Measurements from ENCODE around the gene UBE2Q2. TPM values are rescaled to one million over a fixed set of nuclear protein-coding genes. Genes with fewer than 3 reads are reported as not detected.
A peak's percentile ranks its signal among the peaks of the same experiment; 100 is the strongest.

Gene UBE2Q2
- total RNA-seq, 3 donors from 2014 or later (not counting 1 experiment from before 2014, with no cell fraction given) = 39.5 to 64.6 (median 63.9) TPM

- Mint-ChIP-seq H3K27ac (no peak overlapping the region), H3K4me1 (peaks cover 27 to 30% of the 10 kb centered on the region in 2 donors), H3K36me3 (peaks cover 9% of the 10 kb centered on the region), H3K4me3 (no peak overlapping the region), H3K9me3 (no peaks in the 10 kb centered on the region), H3K27me3 (ENCODE audit: low read depth in 2 of 2) (no peaks in the 10 kb centered on the region)
- ATAC-seq = no peak
- no peak overlapping the region for H3K4me3 ChIP-seq (ENCODE audit: low read length)
- TF ChIP-seq, protein P1, sequence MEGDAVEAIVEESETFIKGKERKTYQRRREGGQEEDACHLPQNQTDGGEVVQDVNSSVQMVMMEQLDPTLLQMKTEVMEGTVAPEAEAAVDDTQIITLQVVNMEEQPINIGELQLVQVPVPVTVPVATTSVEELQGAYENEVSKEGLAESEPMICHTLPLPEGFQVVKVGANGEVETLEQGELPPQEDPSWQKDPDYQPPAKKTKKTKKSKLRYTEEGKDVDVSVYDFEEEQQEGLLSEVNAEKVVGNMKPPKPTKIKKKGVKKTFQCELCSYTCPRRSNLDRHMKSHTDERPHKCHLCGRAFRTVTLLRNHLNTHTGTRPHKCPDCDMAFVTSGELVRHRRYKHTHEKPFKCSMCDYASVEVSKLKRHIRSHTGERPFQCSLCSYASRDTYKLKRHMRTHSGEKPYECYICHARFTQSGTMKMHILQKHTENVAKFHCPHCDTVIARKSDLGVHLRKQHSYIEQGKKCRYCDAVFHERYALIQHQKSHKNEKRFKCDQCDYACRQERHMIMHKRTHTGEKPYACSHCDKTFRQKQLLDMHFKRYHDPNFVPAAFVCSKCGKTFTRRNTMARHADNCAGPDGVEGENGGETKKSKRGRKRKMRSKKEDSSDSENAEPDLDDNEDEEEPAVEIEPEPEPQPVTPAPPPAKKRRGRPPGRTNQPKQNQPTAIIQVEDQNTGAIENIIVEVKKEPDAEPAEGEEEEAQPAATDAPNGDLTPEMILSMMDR (IDR thresholded peaks at IDR 0.05) = no peak
- no peak overlapping the region for H3K27ac ChIP-seq (ENCODE audit: low read length)
- 100% methylated on average over 1 of the region's 1 CpG for WGBS (ENCODE audit: insufficient coverage)
- H3K4me1 ChIP-seq (ENCODE audit: control insufficient read depth, insufficient read depth, low read length) = peaks cover 12% of the 10 kb centered on the region
- H3K9me3 ChIP-seq (ENCODE audit: control insufficient read depth, insufficient read depth, low read length) = no peaks in the 10 kb centered on the region
- peaks cover 21% of the 10 kb centered on the region for H3K36me3 ChIP-seq (ENCODE audit: control insufficient read depth, insufficient read depth, low read length)
- H3K27me3 ChIP-seq (ENCODE audit: control insufficient read depth, insufficient read depth, low read length) = no peaks in the 10 kb centered on the region
- intact Hi-C loops (cut with micrococcal nuclease) = loop anchor here (10.0 kb wide), 1 partner anchor 195 kb away; a partner anchor contains a TSS
- no peak for DNase-seq
Measured at GRCh38 chr15:75920079-75920478, 76.8 kb downstream of the UBE2Q2 start.

DNA sequence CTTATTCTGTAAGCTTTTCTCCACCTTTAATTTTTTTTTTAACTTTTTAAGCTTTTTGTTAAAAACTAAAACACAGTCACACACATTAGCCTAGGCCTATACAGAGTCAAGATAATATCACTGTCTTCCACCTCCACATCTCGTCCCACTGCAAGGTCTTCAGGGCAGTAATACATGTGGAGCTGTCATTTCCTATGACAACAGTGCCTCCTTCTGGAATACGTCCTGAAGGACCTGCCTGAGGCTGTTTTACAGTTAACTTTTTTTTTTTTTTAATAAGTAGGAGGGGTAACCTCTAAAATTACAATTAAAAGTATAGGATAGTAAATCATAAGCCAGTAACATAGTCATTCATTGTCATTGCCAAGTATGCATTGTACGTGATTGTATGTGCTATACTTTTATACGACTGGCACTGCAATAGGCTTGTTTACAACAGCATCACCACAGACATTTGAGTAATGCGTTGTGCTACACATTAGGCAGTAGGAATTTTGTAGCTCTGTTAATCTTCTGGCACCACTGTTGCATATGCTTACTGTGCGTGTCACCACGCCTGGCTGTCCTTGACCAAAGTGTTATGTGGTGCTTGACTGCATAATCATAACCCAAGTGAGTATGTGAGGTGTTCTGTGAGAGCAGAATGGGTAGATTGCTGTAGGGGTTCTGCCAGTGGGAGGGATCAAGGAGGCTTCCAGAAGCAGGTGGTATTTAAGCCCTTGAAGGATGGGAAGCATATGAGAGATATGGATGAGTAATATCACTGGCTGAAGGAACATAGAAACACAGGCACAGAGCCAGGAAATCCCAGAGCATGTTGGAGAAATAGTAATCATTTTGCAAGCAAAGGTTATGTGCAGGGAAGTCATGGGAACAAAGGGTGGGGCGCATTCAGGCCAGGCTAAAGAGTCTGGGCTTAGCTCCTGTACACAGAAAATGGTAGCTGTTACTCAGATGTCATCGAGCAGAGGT lies 78.8 kb downstream of the UBE2Q2 start:
- TF ChIP-seq, protein P1 (IDR thresholded peaks at IDR 0.05) = no peak
- Histone ChIP-seq H3K4me1 (ENCODE audit: control insufficient read depth, insufficient read depth, low read length) (peaks cover 16% of the 10 kb centered on the region), H3K4me3 (ENCODE audit: low read length) (no peak overlapping the region), H3K27me3 (ENCODE audit: control insufficient read depth, insufficient read depth, low read length) (no peaks in the 10 kb centered on the region), H3K36me3 (ENCODE audit: control insufficient read depth, insufficient read depth, low read length) (peaks cover 15% of the 10 kb centered on the region), H3K9me3 (ENCODE audit: control insufficient read depth, insufficient read depth, low read length) (no peaks in the 10 kb centered on the region), H3K27ac (ENCODE audit: low read length) (no peak overlapping the region)
- intact Hi-C loops (cut with micrococcal nuclease) = loop anchor here (10.0 kb wide), 1 partner anchor 197 kb away; a partner anchor contains a TSS
- Mint-ChIP-seq H3K9me3 (no peaks in the 10 kb centered on the region), H3K36me3 (peaks cover 9% of the 10 kb centered on the region), H3K4me3 (peak overlapping the region; percentile 1), H3K27me3 (ENCODE audit: low read depth in 2 of 2) (no peaks in the 10 kb centered on the region), H3K27ac (peak overlapping the region; percentile 30 to 82), H3K4me1 (peaks cover 43 to 45% of the 10 kb centered on the region in 2 donors)
- 82% methylated on average over 9 of the region's 9 CpGs for WGBS (ENCODE audit: insufficient coverage)
- DNase-seq (peak in 1 of 2 donors; percentile 61), ATAC-seq (peak in 2 of 3 donors; percentile 35 to 37)

DNA sequence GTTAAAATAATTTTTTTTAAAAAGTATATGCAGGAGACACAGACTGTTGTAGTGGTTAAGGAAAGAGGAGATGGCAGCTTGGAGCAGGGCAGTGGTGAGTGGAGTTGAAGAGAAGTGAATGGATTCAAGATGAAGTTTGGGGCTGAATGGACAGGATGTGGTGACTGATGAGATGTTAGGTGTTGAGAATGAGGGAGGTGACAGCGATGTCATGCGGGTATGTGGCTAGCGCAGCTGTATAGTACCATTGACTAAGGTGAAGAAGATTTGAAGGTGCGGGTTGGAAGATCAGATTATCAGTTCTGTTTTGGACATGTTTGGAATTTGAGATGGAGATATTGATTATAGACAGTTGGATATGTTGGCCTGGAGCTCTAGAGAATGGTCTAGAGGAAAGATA lies 80.5 kb downstream of the UBE2Q2 start:
- peaks cover 5% of the 10 kb centered on the region for H3K36me3 ChIP-seq (ENCODE audit: control insufficient read depth, insufficient read depth, low read length)
- no peaks in the 10 kb centered on the region for H3K9me3 Mint-ChIP-seq
- peaks cover 56 to 59% of the 10 kb centered on the region in 2 donors for H3K4me1 Mint-ChIP-seq
- TF ChIP-seq, protein P1 (IDR thresholded peaks at IDR 0.05) = no peak
- WGBS (ENCODE audit: insufficient coverage) = 34% methylated on average over 4 of the region's 4 CpGs
- H3K4me3 Mint-ChIP-seq = peak overlapping the region; percentile 45
- DNase-seq (peak; percentile 36 to 39), ATAC-seq (peak; percentile 80 to 92 (median 83))
- peaks cover 16% of the 10 kb centered on the region for H3K4me1 ChIP-seq (ENCODE audit: control insufficient read depth, insufficient read depth, low read length)
- H3K36me3 Mint-ChIP-seq = no peaks in the 10 kb centered on the region
- H3K27me3 ChIP-seq (ENCODE audit: control insufficient read depth, insufficient read depth, low read length) = no peaks in the 10 kb centered on the region
- peak overlapping the region; percentile 0 to 48 for H3K27ac Mint-ChIP-seq
- H3K27ac ChIP-seq (ENCODE audit: low read length) = no peak overlapping the region
- no peak overlapping the region for H3K4me3 ChIP-seq (ENCODE audit: low read length)
- H3K27me3 Mint-ChIP-seq (ENCODE audit: low read depth in 2 of 2) = no peaks in the 10 kb centered on the region
- intact Hi-C loops (cut with micrococcal nuclease) = loop anchor here (10.0 kb wide), 1 partner anchor 199 kb away; a partner anchor contains a TSS
- H3K9me3 ChIP-seq (ENCODE audit: control insufficient read depth, insufficient read depth, low read length) = no peaks in the 10 kb centered on the region

Measured in natural killer cell (primary cell).